HepG2 (cell line): ENCODE data around the gene ZNF132. TPM values are rescaled to one million over a fixed set of nuclear protein-coding genes. Genes with fewer than 3 reads are reported as not detected.
A peak's percentile ranks its signal among the peaks of the same experiment; 100 is the strongest.

Source experiments
- AGO2 ChIP-seq: fragments of 200-400 bp; formaldehyde crosslinking; optimal IDR thresholded peaks from 2 replicates; pipeline ENCODE3; 2017; ENCODE audit warnings: mild to moderate bottlenecking, low read depth, low read length, moderate library complexity
- CBX1 ChIP-seq: IDR thresholded peaks from one replicate; pipeline ENCODE4 v1.6.1; 2016; ENCODE audit warnings: antibody characterized with exemption, low read depth
- CCAR2 ChIP-seq: fragments of 200-400 bp; formaldehyde crosslinking; optimal IDR thresholded peaks from 2 replicates; pipeline ENCODE3; 2018; ENCODE audit warnings: low read depth, mild to moderate bottlenecking, low read length, moderate library complexity
- CCDC6 ChIP-seq: sonication (generic); formaldehyde crosslinking; IDR thresholded peaks from 2 replicates; pipeline ENCODE4 v1.8.1; 2022; ENCODE audit warnings: mild to moderate bottlenecking, missing genetic modification reagents, moderate library complexity
- GABPA ChIP-seq, 2 experiments: IDR thresholded peaks; 2 replicates each; pipeline ENCODE4 v1.6.1; 2011 to 2016; ENCODE audit warnings: low read depth in 2 of 2, low read length in 1 of 2, missing biosample characterization in 1 of 2, missing genetic modification characterization in 1 of 2
- HNF4A ChIP-seq: sonication (generic); formaldehyde crosslinking; IDR thresholded peaks from 2 replicates; pipeline ENCODE4 v1.4.0; 2020; ENCODE audit warnings: missing genetic modification reagents
- KLF13 ChIP-seq: sonication (generic); formaldehyde crosslinking; IDR thresholded peaks from 2 replicates; pipeline ENCODE4 v1.4.0; 2020; ENCODE audit warnings: mild to moderate bottlenecking, missing genetic modification reagents
- MAFG ChIP-seq: sonication (generic); formaldehyde crosslinking; IDR thresholded peaks from 2 replicates; pipeline ENCODE4 v1.5.1; 2020; ENCODE audit warnings: mild to moderate bottlenecking, missing genetic modification reagents
- NCOA5 ChIP-seq: sonication (generic); formaldehyde crosslinking; IDR thresholded peaks from 2 replicates; pipeline ENCODE4 v1.4.0; 2020; ENCODE audit warnings: missing genetic modification reagents
- NRL ChIP-seq: sonication (generic); formaldehyde crosslinking; IDR thresholded peaks from 2 replicates; pipeline ENCODE4 v1.5.0; 2020; ENCODE audit warnings: missing genetic modification reagents, mild to moderate bottlenecking, moderate library complexity, borderline replicate concordance
- POLR2A ChIP-seq, 2 experiments: IDR thresholded peaks; 2 replicates each; pipeline ENCODE4 v1.6.1; 2011; ENCODE audit warnings: low read depth in 2 of 2, low read length in 2 of 2, mild to moderate bottlenecking in 1 of 2, moderate library complexity in 1 of 2; ENCODE audit not compliant: insufficient read depth in 1 of 2
- RFXANK ChIP-seq: IDR thresholded peaks from 2 replicates; pipeline ENCODE4 v1.6.1; 2016
- SP140L ChIP-seq: sonication (generic); formaldehyde crosslinking; IDR thresholded peaks from 2 replicates; pipeline ENCODE4 v1.4.0; 2020; ENCODE audit warnings: missing genetic modification reagents, borderline replicate concordance
- SP2 ChIP-seq: sonication (generic); formaldehyde crosslinking; IDR thresholded peaks from 2 replicates; pipeline ENCODE4 v1.5.1; 2020; ENCODE audit warnings: mild to moderate bottlenecking, missing genetic modification reagents
- SRSF9 ChIP-seq: fragments of 200-400 bp; formaldehyde crosslinking; IDR thresholded peaks from 2 replicates; pipeline ENCODE4 v1.6.1; 2018; ENCODE audit warnings: borderline replicate concordance, mild to moderate bottlenecking, low read depth, low read length; ENCODE audit not compliant: insufficient read depth, poor library complexity, severe bottlenecking
- ZFAT ChIP-seq: sonication (generic); formaldehyde crosslinking; conservative IDR thresholded peaks from 2 replicates; pipeline ENCODE4 v1.8.1; 2023; ENCODE audit warnings: missing genetic modification reagents, inconsistent platforms
- ZFP82 ChIP-seq: sonication (generic); formaldehyde crosslinking; IDR thresholded peaks from 2 replicates; pipeline ENCODE4 v1.5.1; 2020; ENCODE audit warnings: mild to moderate bottlenecking, missing genetic modification reagents, borderline replicate concordance
- ZFYVE20 ChIP-seq: sonication (generic); formaldehyde crosslinking; IDR thresholded peaks from 2 replicates; pipeline ENCODE4 v1.8.0; 2023; ENCODE audit warnings: low read depth, mild to moderate bottlenecking, moderate library complexity, missing genetic modification reagents, borderline replicate concordance
- ZNF230 ChIP-seq: sonication (generic); formaldehyde crosslinking; IDR thresholded peaks from 2 replicates; pipeline ENCODE4 v1.4.0; 2020; ENCODE audit warnings: mild to moderate bottlenecking, missing genetic modification reagents
- ZNF543 ChIP-seq: sonication (generic); formaldehyde crosslinking; IDR thresholded peaks from 2 replicates; pipeline ENCODE4 v1.4.0; 2020; ENCODE audit warnings: mild to moderate bottlenecking, missing genetic modification reagents
- ZNF550 ChIP-seq: sonication (generic); formaldehyde crosslinking; IDR thresholded peaks from 2 replicates; pipeline ENCODE4 v1.4.0; 2020; ENCODE audit warnings: mild to moderate bottlenecking, missing genetic modification reagents, borderline replicate concordance
- ZNF564 ChIP-seq: sonication (generic); formaldehyde crosslinking; IDR thresholded peaks from 2 replicates; pipeline ENCODE4 v1.8.1; 2023; ENCODE audit warnings: mild to moderate bottlenecking, missing genetic modification reagents
- ZNF670 ChIP-seq: sonication (generic); formaldehyde crosslinking; IDR thresholded peaks from 2 replicates; pipeline ENCODE4 v1.8.0; 2022; ENCODE audit warnings: mild to moderate bottlenecking, missing genetic modification reagents, borderline replicate concordance
- ZSCAN9 ChIP-seq: IDR thresholded peaks from 2 replicates; pipeline ENCODE4 v1.6.1; 2016; ENCODE audit warnings: borderline replicate concordance
- polyA plus RNA-seq, 8 experiments: library from polyadenylated mRNA; depleted of rRNA in 3 of 8; stranded (reverse) in 7 of 8; unstranded in 1 of 8; fragments of >200 nt; fragmentation: Illumina TruSeq in 4 of 8; extraction: Trizol in 4 of 8; gene quantifications; 2 replicates each; pipeline versions ENCODE4 v1.2.1 to v1.2.3, GENCODE V29; 2011 to 2016; ENCODE audit warnings: low read depth in 4 of 8, missing spikeins in 1 of 8, mixed read lengths in 1 of 8; ENCODE audit not compliant: insufficient read depth in 1 of 8
- total RNA-seq, 5 experiments: library from RNA; depleted of rRNA; stranded (reverse); fragments of >200 nt; fragmentation: Illumina TruSeq; extraction: Trizol; gene quantifications; 2 replicates each; pipeline ENCODE4 v1.2.3, GENCODE V29; 2016; ENCODE audit warnings: low read depth in 1 of 5
- TF ChIP-seq, protein P1 (sequence below): sonication (generic); formaldehyde crosslinking; IDR thresholded peaks from 2 replicates; pipeline ENCODE4 v1.4.0; 2020; ENCODE audit warnings: missing genetic modification reagents
- TF ChIP-seq, protein P2 (sequence below): sonication (generic); formaldehyde crosslinking; IDR thresholded peaks from 2 replicates; pipeline ENCODE4 v1.8.1; 2022; ENCODE audit warnings: mild to moderate bottlenecking, missing genetic modification reagents
- TF ChIP-seq, protein P3 (sequence below): sonication (generic); formaldehyde crosslinking; IDR thresholded peaks from 2 replicates; pipeline ENCODE4 v1.5.0; 2020; ENCODE audit warnings: mild to moderate bottlenecking, missing genetic modification reagents

The ZNF132 gene
- total and polyA plus RNA-seq, 2 of the 13 experiments (the other 11 are each of a cell fraction or from before 2014, with no cell fraction given), result not detected

DNA sequence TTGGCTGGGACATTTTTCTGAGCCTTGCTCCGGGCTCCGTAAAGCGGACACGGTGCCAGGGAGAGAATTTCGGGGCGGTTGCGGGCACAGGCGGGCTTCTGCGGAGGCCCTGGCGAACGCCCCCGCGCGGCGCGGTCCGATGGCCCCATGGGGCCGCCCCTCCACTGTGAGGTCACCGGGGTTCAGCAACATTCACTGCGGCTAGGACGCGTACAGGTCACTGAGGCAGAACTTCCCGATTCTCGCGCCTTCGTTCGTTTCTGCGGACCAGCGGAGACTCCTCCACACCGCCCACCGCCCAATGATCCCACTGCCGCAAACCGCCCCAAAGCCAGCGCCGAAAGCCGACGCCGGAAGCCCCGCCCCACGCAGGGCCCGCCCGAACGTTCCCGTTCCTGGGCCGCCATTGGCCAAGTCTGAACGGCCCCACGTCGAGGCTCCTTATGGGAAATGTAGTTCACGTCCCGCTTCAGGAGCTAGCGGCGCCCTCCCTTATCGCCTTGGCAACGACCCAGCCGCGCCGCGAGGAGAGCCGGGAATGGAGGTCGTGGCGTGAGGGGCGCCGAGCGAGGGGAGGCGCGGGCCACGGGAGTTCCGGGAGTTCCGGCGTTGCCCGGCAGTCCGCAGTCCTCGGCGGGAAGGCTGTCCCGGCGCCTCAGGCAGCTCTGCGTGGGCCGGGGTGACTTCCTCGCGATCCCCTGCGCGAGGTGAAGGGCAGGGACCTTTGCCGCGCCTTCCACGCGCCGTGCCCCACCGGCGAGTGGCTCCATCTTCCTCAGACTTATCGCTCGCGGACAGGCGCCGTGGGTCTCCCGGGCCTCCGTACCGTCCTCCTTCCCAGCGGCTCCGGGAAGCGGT lies 31.6 kb downstream of the ZNF132 start, which contains the start of gene ZNF584 (continued):
- TF ChIP-seq CBX1 (peak; percentile 60), ZNF550 (CRISPR knock-in tag) (no peak), SRSF9 (no peak), NCOA5 (no peak), ZSCAN9 (CRISPR knock-in tag) (no peak), HNF4A (no peak), ZNF543 (peak; percentile 79; the same call in 1 of the 2 replicates), MAFG (CRISPR knock-in tag) (0 out of 2 replicates have a peak, but pooled peaks have one; percentile 32), GABPA (IDR thresholded peaks at IDR 0.05; ENCODE audit: low read depth, low read length) (peak; percentile 79), GABPA (CRISPR knock-in tag; IDR thresholded peaks at IDR 0.05; ENCODE audit: low read depth) (peak; percentile 95), ZNF670 (CRISPR knock-in tag) (peak; percentile 83), KLF13 (no peak), NRL (peak; percentile 53; the same call in 1 of the 2 replicates), ZNF564 (CRISPR knock-in tag) (0 out of 2 replicates have a peak, but pooled peaks have one; percentile 54), ZFYVE20 (CRISPR knock-in tag) (no peak; the same call in 1 of the 2 replicates), ZNF230 (peak; percentile 90; the same call in 1 of the 2 replicates), POLR2A (IDR thresholded peaks at IDR 0.05; ENCODE audit: insufficient read depth in 1 of 2, low read depth in 2 of 2, low read length in 2 of 2) (peak; percentile 89 to 96), RFXANK (CRISPR knock-in tag) (peak; percentile 14; the same call in 1 of the 2 replicates), CCAR2 (no peak), CCDC6 (CRISPR knock-in tag) (no peak), SP140L (CRISPR knock-in tag) (no peak), SP2 (peak; percentile 92), AGO2 (peak; percentile 89), ZFP82 (no peak), ZFAT (no peak)
- TF ChIP-seq, protein P1, sequence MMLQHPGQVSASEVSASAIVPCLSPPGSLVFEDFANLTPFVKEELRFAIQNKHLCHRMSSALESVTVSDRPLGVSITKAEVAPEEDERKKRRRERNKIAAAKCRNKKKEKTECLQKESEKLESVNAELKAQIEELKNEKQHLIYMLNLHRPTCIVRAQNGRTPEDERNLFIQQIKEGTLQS, result peak; percentile 6; the same call in 1 of the 2 replicates
- TF ChIP-seq, protein P2, sequence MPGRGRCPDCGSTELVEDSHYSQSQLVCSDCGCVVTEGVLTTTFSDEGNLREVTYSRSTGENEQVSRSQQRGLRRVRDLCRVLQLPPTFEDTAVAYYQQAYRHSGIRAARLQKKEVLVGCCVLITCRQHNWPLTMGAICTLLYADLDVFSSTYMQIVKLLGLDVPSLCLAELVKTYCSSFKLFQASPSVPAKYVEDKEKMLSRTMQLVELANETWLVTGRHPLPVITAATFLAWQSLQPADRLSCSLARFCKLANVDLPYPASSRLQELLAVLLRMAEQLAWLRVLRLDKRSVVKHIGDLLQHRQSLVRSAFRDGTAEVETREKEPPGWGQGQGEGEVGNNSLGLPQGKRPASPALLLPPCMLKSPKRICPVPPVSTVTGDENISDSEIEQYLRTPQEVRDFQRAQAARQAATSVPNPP (CRISPR knock-in tag), result peak; percentile 58
- TF ChIP-seq, protein P3, sequence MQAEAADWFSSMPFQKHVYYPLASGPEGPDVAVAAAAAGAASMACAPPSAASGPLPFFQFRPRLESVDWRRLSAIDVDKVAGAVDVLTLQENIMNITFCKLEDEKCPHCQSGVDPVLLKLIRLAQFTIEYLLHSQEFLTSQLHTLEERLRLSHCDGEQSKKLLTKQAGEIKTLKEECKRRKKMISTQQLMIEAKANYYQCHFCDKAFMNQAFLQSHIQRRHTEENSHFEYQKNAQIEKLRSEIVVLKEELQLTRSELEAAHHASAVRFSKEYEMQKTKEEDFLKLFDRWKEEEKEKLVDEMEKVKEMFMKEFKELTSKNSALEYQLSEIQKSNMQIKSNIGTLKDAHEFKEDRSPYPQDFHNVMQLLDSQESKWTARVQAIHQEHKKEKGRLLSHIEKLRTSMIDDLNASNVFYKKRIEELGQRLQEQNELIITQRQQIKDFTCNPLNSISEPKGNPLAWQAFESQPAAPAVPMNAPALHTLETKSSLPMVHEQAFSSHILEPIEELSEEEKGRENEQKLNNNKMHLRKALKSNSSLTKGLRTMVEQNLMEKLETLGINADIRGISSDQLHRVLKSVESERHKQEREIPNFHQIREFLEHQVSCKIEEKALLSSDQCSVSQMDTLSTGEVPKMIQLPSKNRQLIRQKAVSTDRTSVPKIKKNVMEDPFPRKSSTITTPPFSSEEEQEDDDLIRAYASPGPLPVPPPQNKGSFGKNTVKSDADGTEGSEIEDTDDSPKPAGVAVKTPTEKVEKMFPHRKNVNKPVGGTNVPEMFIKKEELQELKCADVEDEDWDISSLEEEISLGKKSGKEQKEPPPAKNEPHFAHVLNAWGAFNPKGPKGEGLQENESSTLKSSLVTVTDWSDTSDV (CRISPR knock-in tag), result peak; percentile 96; the same call in 1 of the 2 replicates
